GM12873 (cell line): ENCODE results near the gene SLAMF7.

Experiments
- TF ChIP-seq, protein P1 (sequence below): IDR thresholded peaks from 2 replicates; pipeline ENCODE4 v1.5.1; 2012; ENCODE audit warnings: low read depth, mild to moderate bottlenecking, moderate library complexity, low read length, control low read depth; ENCODE audit not compliant: insufficient read depth; ENCODE audit errors: missing control alignments

SLAMF7 gene

GRCh38 chr1:160781186-160781766, 42.2 kb downstream of the SLAMF7 start:
- TF ChIP-seq, protein P1, sequence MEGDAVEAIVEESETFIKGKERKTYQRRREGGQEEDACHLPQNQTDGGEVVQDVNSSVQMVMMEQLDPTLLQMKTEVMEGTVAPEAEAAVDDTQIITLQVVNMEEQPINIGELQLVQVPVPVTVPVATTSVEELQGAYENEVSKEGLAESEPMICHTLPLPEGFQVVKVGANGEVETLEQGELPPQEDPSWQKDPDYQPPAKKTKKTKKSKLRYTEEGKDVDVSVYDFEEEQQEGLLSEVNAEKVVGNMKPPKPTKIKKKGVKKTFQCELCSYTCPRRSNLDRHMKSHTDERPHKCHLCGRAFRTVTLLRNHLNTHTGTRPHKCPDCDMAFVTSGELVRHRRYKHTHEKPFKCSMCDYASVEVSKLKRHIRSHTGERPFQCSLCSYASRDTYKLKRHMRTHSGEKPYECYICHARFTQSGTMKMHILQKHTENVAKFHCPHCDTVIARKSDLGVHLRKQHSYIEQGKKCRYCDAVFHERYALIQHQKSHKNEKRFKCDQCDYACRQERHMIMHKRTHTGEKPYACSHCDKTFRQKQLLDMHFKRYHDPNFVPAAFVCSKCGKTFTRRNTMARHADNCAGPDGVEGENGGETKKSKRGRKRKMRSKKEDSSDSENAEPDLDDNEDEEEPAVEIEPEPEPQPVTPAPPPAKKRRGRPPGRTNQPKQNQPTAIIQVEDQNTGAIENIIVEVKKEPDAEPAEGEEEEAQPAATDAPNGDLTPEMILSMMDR, result no peak

DNA sequence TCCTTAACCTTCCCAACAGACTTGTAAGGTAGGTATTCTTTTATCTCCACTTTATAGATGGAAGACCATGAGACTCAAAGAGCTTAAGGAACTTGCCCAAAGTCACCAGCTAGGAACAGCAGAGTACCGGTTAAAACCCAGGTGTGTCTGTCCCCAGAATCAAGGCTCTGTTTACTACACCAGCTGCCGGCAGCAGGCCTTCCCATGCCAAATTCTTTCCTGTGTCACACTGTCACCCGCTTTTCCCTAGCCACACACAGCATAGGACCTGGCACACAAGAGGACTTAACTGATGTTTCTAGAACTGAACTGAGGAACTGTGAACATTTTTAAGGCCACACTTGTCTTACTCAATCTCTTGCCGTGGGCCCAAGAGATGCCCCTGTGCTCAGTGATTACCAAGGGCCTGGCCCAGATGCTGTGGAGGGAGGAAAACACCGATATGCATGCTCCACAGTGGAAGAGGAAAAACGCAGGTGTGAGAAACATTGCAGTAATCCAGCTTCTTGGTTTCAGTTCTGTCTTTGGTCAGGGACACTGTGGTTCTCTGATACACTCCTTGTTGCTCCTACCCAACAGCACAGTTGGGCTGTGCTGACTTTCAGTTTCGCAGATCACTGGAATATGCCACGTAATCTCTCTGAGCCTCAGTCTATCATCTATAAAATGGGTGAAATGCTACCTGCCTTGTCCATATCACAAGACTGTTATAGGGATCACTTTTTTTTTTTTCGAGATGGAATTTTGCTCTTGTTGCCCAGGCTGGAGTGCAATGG, 43.1 kb downstream of the SLAMF7 start:
- TF ChIP-seq, protein P1, result no peak

DNA sequence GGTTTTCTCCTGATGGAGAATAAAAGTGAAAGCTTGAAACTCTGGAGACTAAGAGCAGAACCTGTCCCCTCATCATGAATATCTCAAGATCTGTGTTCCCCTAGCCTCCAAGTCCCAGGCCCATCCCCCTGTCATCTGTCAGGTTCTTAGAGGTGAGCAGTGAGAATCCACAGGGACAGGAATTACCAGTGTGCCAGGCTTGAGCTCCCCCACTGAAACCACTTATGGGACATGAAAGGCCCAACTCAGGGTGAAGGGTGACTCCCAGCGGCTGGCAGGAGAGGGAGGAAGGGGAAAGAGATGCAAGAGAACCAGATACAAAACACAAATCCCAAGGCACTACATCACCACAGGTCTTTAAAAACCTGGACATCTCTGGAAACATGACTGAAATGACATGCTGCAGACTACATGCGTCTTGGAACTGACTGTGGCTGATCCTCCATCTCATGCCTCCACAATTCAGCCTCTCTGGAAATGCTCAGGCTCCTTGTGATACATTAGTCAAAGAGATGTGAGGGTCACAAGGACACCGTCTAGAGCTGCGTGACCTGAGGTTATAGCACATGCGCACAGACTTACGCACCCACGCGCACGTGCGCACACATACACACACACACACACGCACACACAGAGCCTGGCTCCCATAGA, 50.1 kb downstream of the SLAMF7 start:
- TF ChIP-seq, protein P1, result no peak

DNA sequence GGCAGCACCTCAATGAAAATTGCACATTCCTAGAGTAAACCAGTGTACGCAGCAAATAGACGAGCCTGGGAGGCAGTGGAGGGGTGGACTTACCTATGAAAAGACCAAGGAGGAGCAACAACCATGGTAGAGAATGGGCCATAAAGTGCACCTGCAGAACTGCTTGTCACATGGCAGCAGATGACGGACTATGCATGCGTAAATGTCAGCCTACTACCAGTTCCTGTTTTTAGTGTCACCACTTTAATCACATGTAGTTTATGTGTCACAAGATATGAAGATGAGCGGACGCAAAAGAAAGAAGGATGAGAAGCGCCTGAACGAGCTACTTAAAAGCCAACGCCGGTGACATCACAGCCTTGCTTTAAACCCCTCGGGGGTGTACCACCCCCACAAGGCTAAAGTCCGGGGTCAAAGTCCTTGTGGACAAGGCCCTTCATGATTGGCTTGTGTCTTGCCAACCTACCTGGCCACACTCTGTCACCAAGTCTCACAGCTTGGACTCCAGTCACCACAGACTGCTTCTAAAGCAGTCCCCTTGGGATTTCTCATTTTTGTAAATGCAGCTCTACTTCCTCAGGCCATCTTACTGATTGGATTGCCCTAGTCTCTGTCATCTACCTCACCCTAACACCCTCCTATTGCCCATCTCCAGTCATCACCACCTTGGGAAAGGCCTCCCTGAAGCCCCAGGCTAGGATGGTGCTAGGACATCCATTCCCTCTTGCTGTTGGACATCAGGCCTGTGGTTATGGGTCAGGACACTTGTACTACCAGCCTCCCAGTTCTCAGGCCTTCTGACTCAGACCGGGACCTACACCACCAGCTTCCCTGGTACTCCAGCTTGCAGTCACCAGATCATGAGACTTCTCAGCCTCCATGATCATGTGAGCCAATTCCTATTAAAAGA, 50.9 kb downstream of the SLAMF7 start:
- TF ChIP-seq, protein P1, result no peak

DNA sequence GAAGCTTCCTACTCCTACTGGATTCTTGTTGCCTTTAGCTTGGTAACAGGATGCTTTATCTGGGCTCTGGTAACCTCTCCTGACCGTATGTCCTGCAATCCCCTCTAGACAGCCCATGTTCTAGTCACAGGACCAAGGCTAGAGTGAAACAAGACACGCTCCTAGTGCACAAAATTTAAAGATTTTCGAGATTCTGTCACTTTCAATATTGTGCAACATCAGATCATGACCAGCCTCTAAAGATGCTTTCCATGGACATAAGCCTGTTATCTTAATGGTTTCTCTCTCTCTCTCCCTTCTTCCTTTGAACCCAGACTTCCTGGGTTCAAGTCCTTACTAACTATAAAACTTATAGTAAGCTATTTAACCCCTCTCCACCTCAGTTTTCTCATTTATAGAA, 55.3 kb downstream of the SLAMF7 start:
- TF ChIP-seq, protein P1, result no peak

DNA sequence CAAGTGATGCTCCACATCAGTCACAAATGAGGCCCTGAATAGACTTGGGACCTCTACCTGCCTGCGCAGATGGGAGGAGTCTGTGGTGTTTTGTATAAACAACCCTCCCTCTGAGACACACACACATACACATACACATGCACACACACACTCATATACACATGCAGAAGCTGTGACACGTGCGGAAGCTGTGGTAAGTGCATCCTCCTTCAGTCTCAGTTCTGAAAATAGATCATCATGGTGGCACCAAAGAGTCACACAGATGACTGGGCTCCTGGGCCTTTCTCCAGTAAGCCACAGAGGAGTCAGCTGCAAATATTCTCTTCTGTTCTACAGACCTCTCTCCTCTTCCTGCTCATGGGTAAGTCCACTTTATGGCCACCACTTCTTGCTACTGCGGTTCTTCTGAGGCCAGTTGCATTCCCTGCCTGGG, 56.9 kb downstream of the SLAMF7 start, which contains the start of gene LY9:
TSS of gene LY9 (plus strand) at position 224 of the 433 bp plus-strand sequence. CDS start at position 238, 14 bp downstream.
- TF ChIP-seq, protein P1, result no peak
